H9 (cell line): ENCODE measurements around the gene NT5C2. TPM values are rescaled to one million over a fixed set of nuclear protein-coding genes. Genes with fewer than 3 reads are reported as not detected.

ENCODE experiments used
- DNase-seq: peaks from one replicate; pipeline ENCODE4 v3.0.0-alpha.2; 2017
- H2AFZ ChIP-seq: one replicate; pipeline ENCODE4 v1.6.1; 2013; ENCODE audit warnings: mild to moderate bottlenecking, low read length, control low read depth, moderate library complexity
- H2AK5ac ChIP-seq: 2 replicates; pipeline ENCODE4 v1.6.1; 2013; ENCODE audit warnings: low read length, control low read depth, mixed read lengths; ENCODE audit not compliant: insufficient read length
- H2BK120ac ChIP-seq: one replicate; pipeline ENCODE4 v1.6.1; 2013; ENCODE audit warnings: low read depth, mild to moderate bottlenecking, low read length, control low read depth, inconsistent platforms; ENCODE audit not compliant: poor library complexity, severe bottlenecking
- H2BK12ac ChIP-seq: 2 replicates; pipeline ENCODE4 v1.6.1; 2013; ENCODE audit warnings: low read length, control low read depth, mixed read lengths, low read depth; ENCODE audit not compliant: insufficient read length
- H2BK15ac ChIP-seq: 2 replicates; pipeline ENCODE4 v1.6.1; 2013; ENCODE audit warnings: low read depth, low read length, control low read depth
- H2BK20ac ChIP-seq: one replicate; pipeline ENCODE4 v1.6.1; 2013; ENCODE audit warnings: low read depth, mild to moderate bottlenecking, low read length, control low read depth, inconsistent platforms; ENCODE audit not compliant: poor library complexity, severe bottlenecking
- H2BK5ac ChIP-seq: 2 replicates; pipeline ENCODE4 v1.6.1; 2013; ENCODE audit warnings: low read length, control low read depth, mixed read lengths; ENCODE audit not compliant: insufficient read length
- H3K14ac ChIP-seq: 2 replicates; pipeline ENCODE4 v1.6.1; 2013; ENCODE audit warnings: low read length, control low read depth; ENCODE audit not compliant: insufficient read depth
- H3K18ac ChIP-seq: 2 replicates; pipeline ENCODE4 v1.6.1; 2013; ENCODE audit warnings: low read depth, mild to moderate bottlenecking, mixed read lengths, low read length, control low read depth; ENCODE audit not compliant: insufficient read length
- H3K23ac ChIP-seq: 2 replicates; pipeline ENCODE4 v1.6.1; 2013; ENCODE audit warnings: low read length, control low read depth, mixed read lengths, low read depth; ENCODE audit not compliant: insufficient read length
- H3K23me2 ChIP-seq: 2 replicates; pipeline ENCODE4 v1.6.1; 2013; ENCODE audit warnings: low read depth, mild to moderate bottlenecking, mixed read lengths, low read length, control low read depth; ENCODE audit not compliant: insufficient read length, poor library complexity, severe bottlenecking
- H3K27ac ChIP-seq: 2 replicates; pipeline ENCODE4 v1.5.1; 2013; ENCODE audit warnings: low read length, control low read depth, mixed read lengths, low read depth; ENCODE audit not compliant: insufficient read length
- H3K27me3 ChIP-seq: 2 replicates; pipeline ENCODE4 v1.6.1; 2013; ENCODE audit warnings: low read length, control low read depth, inconsistent platforms; ENCODE audit not compliant: insufficient read depth
- H3K4ac ChIP-seq: 2 replicates; pipeline ENCODE4 v1.6.1; 2013; ENCODE audit warnings: low read depth, mild to moderate bottlenecking, control low read depth, inconsistent platforms, low read length, moderate library complexity
- H3K4me1 ChIP-seq: 2 replicates; pipeline ENCODE4 v1.6.1; 2013; ENCODE audit warnings: low read length, control low read depth, inconsistent platforms; ENCODE audit not compliant: insufficient read depth
- H3K4me2 ChIP-seq: 2 replicates; pipeline ENCODE4 v1.6.1; 2013; ENCODE audit warnings: low read length, control low read depth, mixed read lengths; ENCODE audit not compliant: insufficient read length, insufficient read depth
- H3K56ac ChIP-seq: 2 replicates; pipeline ENCODE4 v1.6.1; 2013; ENCODE audit warnings: low read depth, mild to moderate bottlenecking, mixed read lengths, low read length, control low read depth; ENCODE audit not compliant: insufficient read length
- H3K79me1 ChIP-seq: 2 replicates; pipeline ENCODE4 v1.6.1; 2013; ENCODE audit warnings: low read depth, mild to moderate bottlenecking, moderate library complexity, low read length, control low read depth, inconsistent platforms; ENCODE audit not compliant: insufficient read depth, poor library complexity, severe bottlenecking
- H3K79me2 ChIP-seq: 2 replicates; pipeline ENCODE4 v1.6.1; 2013; ENCODE audit warnings: low read length, control low read depth, inconsistent platforms; ENCODE audit not compliant: insufficient read depth
- H3K9ac ChIP-seq: 2 replicates; pipeline ENCODE4 v1.6.1; 2013; ENCODE audit warnings: low read length, control low read depth, mixed read lengths; ENCODE audit not compliant: insufficient read length; ENCODE audit errors: extremely low read depth
- H3K9me3 ChIP-seq: one replicate; pipeline ENCODE4 v1.6.1; 2013; ENCODE audit warnings: low read depth, low read length, inconsistent platforms; ENCODE audit not compliant: control insufficient read depth
- H3T11ph ChIP-seq: one replicate; pipeline ENCODE4 v1.6.1; 2013; ENCODE audit warnings: mild to moderate bottlenecking, low read length, control low read depth, inconsistent platforms
- H4K20me1 ChIP-seq: one replicate; pipeline ENCODE4 v1.6.1; 2013; ENCODE audit not compliant: control insufficient read depth, insufficient read length, insufficient read depth
- H4K5ac ChIP-seq: 2 replicates; pipeline ENCODE4 v1.6.1; 2013; ENCODE audit warnings: low read depth, mild to moderate bottlenecking, mixed read lengths, low read length, control low read depth; ENCODE audit not compliant: insufficient read length
- H4K8ac ChIP-seq: replicated peaks from 2 replicates; pipeline ENCODE4 v1.6.1; 2013; ENCODE audit warnings: low read length, control low read depth, mixed read lengths, low read depth; ENCODE audit not compliant: insufficient read length
- H4K91ac ChIP-seq: 2 replicates; pipeline ENCODE4 v1.6.1; 2013; ENCODE audit warnings: low read depth, mild to moderate bottlenecking, moderate library complexity, mixed read lengths, low read length, control low read depth; ENCODE audit not compliant: insufficient read length
- H3K27ac Mint-ChIP-seq, 3 experiments: 2 replicates in 2 of 3; 3 replicates in 1 of 3; pipeline ENCODE4 v1.8.0; 2020 to 2021; ENCODE audit warnings: mixed read lengths in 3 of 3, mild to moderate bottlenecking in 1 of 3, moderate library complexity in 1 of 3
- H3K27me3 Mint-ChIP-seq: 2 replicates; pipeline ENCODE4 v1.8.0; 2021; ENCODE audit warnings: low read depth, mild to moderate bottlenecking, moderate library complexity, mixed read lengths
- H3K36me3 Mint-ChIP-seq, 3 experiments: 2 replicates in 2 of 3; 3 replicates in 1 of 3; pipeline ENCODE4 v1.8.0; 2020 to 2021; ENCODE audit warnings: low read depth in 3 of 3, mixed read lengths in 3 of 3; ENCODE audit not compliant: insufficient read depth in 1 of 3
- H3K4me1 Mint-ChIP-seq, 2 experiments: 2 replicates each; pipeline ENCODE4 v1.8.0; 2020; ENCODE audit warnings: mixed read lengths in 2 of 2
- H3K4me3 Mint-ChIP-seq, 2 experiments: 2 replicates in 1 of 2; 3 replicates in 1 of 2; pipeline ENCODE4 v1.8.0; 2020 to 2021; ENCODE audit warnings: mild to moderate bottlenecking in 2 of 2, mixed read lengths in 2 of 2, moderate library complexity in 1 of 2
- H3K9me3 Mint-ChIP-seq, 2 experiments: 2 replicates in 1 of 2; 3 replicates in 1 of 2; pipeline ENCODE4 v1.8.0; 2020; ENCODE audit warnings: mild to moderate bottlenecking in 2 of 2, mixed read lengths in 2 of 2, moderate library complexity in 1 of 2
- WGBS: extraction: QIAGEN DNeasy Blood & Tissue Kit; methylation state at CpG from one replicate; pipeline ENCODE4 v1.1.7; 2013; ENCODE audit warnings: missing lambda C conversion rate, low lambda C conversion rate, mixed read lengths; ENCODE audit not compliant: insufficient read length; ENCODE audit errors: extremely low coverage; 5-methylcytosine and 5-hydroxymethylcytosine counted together
- total RNA-seq: library from RNA; stranded (reverse); gene quantifications from 2 replicates; pipeline ENCODE4 v1.2.1, GENCODE V29; 2021
- TF ChIP-seq, protein P1 (sequence below): fragments of 200-600 bp; sonication (generic); conservative IDR thresholded peaks from 3 replicates; pipeline ENCODE4 v1.8.0; 2021; ENCODE audit warnings: antibody characterized with exemption, mild to moderate bottlenecking

The NT5C2 gene
- total RNA-seq, 1 experiment from 2014 or later = 69.6 TPM

DNA sequence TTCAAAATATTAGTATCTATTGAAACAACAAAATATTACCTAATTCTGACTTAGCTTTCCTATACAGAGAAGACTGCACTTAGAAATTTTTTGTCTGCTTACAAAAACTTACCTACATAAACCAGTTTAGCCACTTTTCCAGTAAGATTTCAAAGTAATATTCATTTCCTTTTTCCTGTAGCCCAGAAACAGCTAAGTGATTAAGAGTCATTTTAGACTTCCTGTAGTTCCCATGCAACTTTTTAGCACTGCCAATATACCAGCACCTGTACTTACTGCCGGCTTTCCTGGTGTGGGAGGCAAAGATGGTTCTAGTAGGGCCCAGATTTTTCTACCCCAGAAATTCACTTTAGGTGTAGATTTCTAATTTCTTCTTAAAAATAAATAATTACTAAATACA is 21.8 kb downstream of the NT5C2 start:
- H2BK20ac ChIP-seq = no peak overlapping the region
- H2AFZ ChIP-seq = no peak overlapping the region
- H2BK120ac ChIP-seq = no peak overlapping the region
- H4K5ac ChIP-seq = no peak overlapping the region
- no peak overlapping the region for H3K56ac ChIP-seq
- no peak overlapping the region for H2BK12ac ChIP-seq
- H3K4ac ChIP-seq = no peak overlapping the region
- no peak overlapping the region for H3K4me3 Mint-ChIP-seq
- no peaks in the 10 kb centered on the region for H3K27me3 Mint-ChIP-seq
- no peak overlapping the region for H3K9ac ChIP-seq
- no peak overlapping the region for H3K18ac ChIP-seq
- H3K27ac Mint-ChIP-seq = no peak overlapping the region
- H2BK5ac ChIP-seq = no peak overlapping the region
- H3K79me2 ChIP-seq = no peaks in the 10 kb centered on the region
- no peak overlapping the region for H3K27ac ChIP-seq
- peaks cover 14 to 47% (median 31%) of the 10 kb centered on the region in 3 experiments; a peak in 6 of 7 replicates for H3K36me3 Mint-ChIP-seq
- no CpG with 5 or more reads among the region's 1 CpG for whole genome bisulfite sequencing
- no peak overlapping the region for H2BK15ac ChIP-seq
- peaks cover 4 to 7% of the 10 kb centered on the region in 2 experiments; a peak in 3 of 4 replicates for H3K4me1 Mint-ChIP-seq
- H3K23ac ChIP-seq = no peak overlapping the region
- no peak overlapping the region for H3K4me2 ChIP-seq
- H3K9me3 ChIP-seq = no peaks in the 10 kb centered on the region
- H3K23me2 ChIP-seq = no peaks in the 10 kb centered on the region
- no peak overlapping the region for H4K91ac ChIP-seq
- H3K4me1 ChIP-seq = no peaks in the 10 kb centered on the region
- H3K27me3 ChIP-seq = no peaks in the 10 kb centered on the region
- TF ChIP-seq, protein P1, sequence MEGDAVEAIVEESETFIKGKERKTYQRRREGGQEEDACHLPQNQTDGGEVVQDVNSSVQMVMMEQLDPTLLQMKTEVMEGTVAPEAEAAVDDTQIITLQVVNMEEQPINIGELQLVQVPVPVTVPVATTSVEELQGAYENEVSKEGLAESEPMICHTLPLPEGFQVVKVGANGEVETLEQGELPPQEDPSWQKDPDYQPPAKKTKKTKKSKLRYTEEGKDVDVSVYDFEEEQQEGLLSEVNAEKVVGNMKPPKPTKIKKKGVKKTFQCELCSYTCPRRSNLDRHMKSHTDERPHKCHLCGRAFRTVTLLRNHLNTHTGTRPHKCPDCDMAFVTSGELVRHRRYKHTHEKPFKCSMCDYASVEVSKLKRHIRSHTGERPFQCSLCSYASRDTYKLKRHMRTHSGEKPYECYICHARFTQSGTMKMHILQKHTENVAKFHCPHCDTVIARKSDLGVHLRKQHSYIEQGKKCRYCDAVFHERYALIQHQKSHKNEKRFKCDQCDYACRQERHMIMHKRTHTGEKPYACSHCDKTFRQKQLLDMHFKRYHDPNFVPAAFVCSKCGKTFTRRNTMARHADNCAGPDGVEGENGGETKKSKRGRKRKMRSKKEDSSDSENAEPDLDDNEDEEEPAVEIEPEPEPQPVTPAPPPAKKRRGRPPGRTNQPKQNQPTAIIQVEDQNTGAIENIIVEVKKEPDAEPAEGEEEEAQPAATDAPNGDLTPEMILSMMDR = no peak
- no peaks in the 10 kb centered on the region for H4K20me1 ChIP-seq
- no peaks in the 10 kb centered on the region for H3K79me1 ChIP-seq
- no peaks in the 10 kb centered on the region for H3K9me3 Mint-ChIP-seq
- no peak for DNase-seq
- H4K8ac ChIP-seq = no peak overlapping the region
- H3T11ph ChIP-seq = no peak overlapping the region
- H2AK5ac ChIP-seq = no peak overlapping the region
- no peak overlapping the region for H3K14ac ChIP-seq
